GM21390 (cell line): ENCODE results near the gene MOGAT2.
"Not testable (repeated sequence)": the region's sequence is repeated elsewhere in the genome, so short reads cannot be mapped to it uniquely, and the experiment has no call there.

Source experiments
- ATAC-seq: cut with Tn5 transposase; IDR thresholded peaks from one replicate; pipeline ENCODE4 v1.9.1; 2021; ENCODE audit not compliant: unreplicated experiment

The MOGAT2 gene

DNA sequence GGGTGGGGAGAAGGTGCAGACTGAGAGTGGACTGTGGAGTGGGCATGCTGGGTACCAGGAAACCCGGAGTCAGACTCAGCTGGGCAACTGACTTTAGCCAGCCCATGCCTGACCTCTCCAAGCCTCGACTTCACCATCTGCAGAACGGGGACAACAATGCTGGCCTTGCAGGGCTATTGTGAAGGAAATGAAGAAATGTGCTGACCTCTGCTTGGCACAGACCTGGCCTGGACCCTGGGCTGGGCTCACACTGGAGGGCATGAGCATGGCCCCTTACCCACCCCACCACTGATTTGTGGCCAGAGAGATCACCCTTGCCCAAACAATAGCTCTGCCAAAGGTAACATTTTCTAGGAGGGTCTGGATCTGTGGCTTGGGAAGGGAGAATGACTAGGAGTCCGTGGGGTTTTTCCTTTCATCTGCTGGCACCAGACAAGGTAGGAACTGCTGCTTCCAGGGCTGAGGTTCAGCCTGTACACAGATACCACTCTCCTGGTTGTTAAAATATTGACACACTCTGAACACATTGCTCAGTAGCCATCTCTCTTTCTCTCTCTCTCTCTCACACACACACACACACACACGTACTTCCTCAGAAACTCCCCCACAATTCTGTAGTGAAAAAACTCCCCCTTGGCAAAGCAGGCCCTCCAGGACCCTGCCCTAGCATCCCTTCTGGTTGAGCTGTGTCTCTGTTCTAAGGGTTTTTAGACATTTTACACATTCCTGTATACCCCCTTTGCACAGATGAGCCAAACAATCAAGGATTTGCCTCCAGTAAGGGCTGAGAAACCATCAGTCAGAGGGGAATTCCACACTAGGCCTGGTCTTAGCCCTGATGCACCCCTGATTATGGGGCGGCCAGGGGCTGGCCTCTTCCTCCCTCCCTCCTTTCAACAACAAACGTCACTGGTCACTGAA, 1.0 kb downstream of the MOGAT2 start:
- ATAC-seq = no peak

DNA sequence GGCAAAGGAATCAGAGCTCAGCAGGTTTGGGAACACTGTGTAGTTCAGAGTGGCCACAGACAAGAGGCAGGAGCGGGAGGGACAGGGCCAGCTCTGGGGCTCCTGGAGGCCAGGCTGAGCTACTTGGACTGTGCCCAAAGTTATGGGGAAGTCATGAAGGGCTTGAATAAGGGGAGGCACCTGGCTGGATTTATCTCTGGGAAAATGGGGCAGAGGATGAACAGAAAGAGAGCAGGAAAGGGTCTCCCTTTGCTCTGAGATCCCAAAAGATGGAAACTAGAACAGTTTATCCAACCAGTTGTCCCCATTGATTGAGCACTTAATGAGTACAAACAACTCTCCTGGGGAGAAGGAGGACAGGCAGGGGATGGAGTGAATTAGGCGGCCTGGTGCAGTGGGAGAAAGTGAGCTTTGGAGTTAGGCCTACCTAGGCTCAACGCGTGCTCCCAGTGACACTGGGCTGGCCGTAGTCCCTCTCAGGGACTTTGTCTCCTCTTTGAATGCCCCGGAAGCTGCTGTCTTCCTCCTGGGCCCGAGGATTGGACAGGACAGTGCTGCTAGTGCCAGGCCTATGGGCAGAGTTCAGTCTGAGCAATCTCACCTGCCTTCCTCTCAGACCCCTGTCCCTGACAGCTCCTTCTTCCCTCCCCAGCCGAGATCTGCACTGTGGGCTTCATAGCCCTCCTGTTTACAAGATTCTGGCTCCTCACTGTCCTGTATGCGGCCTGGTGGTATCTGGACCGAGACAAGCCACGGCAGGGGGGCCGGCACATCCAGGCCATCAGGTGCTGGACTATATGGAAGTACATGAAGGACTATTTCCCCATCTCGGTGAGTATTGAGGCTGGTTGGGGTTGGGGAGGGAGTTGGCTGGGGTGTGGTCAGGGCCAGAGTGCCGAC, 2.0 kb downstream of the MOGAT2 start:
- no peak for ATAC-seq

DNA sequence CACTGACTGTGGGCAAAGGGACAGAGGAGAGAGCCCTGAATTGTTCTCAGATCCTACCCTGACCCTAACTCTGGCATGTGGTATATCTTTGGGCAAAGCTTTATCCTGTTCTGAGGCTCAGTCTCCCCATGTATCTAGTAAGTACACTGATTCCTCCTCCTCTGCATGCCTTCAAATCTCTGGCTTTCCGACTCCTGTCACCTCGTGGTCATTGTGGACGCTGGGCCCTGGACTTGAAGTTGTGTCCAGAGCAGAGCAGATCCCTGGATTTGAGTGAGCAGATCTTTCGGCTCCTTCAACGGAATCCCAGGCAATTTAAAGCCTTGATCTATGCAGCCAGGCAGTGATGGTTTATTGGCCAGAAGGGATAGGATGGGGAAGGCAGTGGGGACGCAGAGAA, 3.0 kb downstream of the MOGAT2 start:
- no peak for ATAC-seq

DNA sequence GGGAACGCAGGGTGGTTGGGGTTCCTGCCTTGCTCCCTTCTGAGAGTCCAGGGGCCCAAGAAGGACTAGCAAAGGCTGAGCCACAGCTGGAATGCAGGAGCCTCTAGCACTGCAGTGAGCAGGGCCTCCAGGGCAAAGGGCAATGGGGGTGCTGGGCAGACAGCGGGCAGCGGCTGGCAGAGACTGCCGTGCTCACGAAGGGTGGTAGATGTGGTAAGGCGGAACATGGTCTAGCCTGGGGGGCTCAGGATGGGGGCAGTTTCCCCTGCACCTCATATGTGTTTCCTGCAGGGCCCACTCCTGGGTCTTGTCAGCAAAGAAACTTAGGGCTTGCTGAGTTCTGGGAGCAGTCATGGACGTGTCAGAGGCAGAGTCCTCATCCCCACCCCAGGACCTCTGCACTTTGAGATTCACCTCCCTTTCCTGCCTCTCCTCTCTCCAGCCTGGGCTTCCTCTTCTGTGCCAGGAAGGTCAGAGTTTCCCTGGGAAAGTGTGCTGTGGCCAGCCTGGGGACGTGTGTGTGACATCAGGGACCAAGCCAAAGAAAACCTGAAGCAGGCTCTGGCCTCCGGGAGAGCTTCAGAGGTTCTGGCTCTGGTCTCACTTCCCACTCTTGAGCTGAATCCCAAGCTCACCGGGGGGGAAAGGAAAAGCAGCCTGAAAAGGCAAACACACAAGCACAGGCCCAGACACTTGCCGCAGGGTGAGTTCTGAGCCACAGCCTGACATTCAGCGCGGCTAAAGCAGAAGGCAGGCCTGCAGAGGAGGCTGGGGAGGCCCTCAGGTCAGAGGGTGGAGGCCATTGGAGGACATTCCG, 4.4 kb downstream of the MOGAT2 start:
- ATAC-seq = no peak

DNA sequence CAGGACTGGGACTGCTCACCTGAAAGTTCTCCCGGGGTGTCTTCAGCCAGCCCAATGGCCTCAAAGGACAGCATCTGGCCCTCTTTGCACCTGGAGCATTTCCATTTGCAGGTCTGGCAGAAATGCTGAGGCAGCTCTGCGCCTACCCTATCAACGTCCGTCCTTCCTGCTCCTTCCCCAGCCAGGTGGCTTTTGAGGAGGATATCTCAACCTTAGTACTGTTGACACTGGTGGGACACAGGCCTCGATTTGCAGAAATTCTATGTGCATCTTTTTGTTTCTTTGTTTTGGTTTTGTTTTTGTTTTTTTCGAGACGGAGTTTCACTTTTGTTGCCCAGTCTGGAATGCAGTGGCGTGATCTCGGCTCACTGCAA, 5.0 kb downstream of the MOGAT2 start:
- ATAC-seq = no peak

DNA sequence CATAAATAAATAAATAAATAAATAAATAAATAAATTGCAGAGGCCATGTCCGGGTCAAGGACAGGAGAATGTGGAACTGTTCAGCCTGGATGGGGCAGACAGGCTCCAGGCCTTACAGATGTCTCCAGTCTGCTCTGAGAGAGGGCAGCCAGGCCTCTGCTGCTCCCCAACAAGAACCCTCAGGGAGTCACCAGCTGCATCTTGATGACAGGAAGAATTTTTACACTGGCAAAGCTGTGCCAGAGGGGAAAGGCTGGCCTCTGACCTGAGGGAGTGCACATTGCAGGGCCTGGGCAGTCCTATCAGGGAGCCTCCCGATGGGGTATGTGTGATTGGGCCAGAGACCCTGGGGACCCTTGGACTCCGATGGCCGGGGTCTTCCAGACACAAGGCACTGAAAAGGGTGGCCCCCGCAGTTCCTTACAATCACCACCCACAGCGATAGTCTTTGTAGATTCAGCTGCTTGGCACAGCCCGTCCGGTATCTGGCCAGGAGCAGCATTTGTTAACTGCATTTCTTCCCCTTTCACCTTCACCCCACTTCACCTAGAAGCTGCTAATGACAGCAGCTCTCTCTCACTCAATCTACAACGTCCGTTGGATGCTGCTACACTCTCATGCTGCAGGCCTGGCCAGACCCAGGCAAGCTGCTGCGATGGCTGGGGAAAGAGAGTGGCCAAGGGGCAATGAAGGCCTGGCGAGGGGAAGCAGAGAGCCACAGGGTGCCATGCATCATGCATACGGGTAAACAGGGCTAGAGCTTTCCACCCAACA, 8.1 kb downstream of the MOGAT2 start:
- ATAC-seq = no peak

DNA sequence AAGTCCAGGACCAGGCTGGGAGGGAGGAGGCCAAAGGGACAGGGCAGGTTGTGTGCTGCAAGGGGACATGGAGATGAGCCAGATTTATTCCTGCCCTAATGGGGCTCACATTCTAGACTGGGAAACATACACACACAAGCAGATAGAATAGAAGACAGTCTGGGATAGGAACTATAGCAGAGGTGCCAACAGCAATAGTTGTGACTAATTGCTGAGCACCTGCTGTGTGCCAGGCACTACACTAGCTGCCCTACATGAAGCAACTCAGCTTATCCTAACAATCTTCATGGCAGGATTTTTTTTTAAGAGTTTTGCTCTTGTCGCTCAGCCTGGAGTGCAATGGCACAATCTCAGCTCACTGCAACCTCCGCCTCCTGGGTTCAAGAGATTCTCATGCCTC, 11.4 kb downstream of the MOGAT2 start:
- ATAC-seq = no peak

DNA sequence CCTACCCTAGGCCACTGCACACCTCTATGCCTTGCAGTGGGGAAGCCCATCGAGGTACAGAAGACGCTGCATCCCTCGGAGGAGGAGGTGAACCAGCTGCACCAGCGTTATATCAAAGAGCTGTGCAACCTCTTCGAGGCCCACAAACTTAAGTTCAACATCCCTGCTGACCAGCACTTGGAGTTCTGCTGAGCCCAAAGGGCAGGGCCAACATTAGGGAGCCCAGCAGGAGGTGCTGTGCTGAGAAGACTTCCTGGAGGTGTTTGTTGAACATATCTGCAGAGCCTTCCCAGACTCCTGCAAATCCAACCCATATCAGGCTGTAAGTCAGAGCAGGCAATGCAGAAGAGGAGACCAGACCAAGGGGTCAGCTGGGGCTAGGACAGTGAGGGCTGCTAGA, 13.5 kb downstream of the MOGAT2 start:
- no peak for ATAC-seq

DNA sequence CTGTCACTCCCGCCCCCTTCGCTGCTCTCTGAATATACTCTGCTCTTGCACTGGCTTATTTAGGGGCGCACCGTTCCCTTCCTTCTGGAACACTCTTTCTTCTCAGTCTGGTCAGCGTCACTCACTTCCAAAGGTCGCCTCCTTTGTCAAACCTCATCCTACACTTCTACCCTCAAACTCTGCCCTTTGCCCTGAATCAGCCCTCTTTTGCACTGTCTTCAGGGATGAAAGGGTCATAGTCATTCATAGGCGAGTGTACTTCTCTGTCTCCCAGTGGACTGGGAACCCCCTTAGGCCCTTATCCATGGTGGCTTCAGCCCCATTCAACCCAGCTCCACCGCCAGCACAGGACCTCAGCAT, 15.4 kb downstream of the MOGAT2 start:
- ATAC-seq = no peak

DNA sequence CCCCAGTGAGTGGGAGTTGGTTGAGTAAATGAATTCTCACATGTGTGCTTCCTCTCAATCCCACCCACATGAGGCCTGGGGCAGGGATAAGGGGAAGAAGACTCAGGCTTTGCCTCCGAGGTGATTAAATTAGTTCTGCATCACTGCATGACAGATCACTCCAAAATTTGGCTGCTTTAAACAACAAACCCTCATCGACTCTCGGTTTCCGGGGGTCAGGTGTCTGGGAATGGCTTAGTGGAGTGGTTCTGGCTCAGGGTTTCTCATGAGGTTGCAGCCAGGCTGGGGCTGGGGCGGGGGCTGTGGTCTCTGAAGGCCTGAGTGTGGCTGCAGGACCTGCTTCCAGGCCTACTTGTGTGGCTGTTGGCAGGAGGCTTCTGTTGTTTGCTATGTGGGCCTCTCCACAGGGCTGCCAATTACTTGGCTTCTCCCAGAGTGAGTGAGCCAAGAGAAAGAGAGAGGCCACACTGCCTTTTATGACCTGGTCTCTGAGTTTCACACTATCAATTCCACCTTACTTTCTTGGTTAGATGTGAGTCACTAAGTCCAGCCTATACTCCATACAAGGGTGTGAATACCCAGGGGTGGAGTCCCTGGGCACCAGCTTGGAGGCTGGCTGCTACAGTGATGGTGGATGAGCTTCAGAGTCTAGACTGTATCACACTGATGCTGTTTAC, 15.9 kb downstream of the MOGAT2 start:
- no peak for ATAC-seq

DNA sequence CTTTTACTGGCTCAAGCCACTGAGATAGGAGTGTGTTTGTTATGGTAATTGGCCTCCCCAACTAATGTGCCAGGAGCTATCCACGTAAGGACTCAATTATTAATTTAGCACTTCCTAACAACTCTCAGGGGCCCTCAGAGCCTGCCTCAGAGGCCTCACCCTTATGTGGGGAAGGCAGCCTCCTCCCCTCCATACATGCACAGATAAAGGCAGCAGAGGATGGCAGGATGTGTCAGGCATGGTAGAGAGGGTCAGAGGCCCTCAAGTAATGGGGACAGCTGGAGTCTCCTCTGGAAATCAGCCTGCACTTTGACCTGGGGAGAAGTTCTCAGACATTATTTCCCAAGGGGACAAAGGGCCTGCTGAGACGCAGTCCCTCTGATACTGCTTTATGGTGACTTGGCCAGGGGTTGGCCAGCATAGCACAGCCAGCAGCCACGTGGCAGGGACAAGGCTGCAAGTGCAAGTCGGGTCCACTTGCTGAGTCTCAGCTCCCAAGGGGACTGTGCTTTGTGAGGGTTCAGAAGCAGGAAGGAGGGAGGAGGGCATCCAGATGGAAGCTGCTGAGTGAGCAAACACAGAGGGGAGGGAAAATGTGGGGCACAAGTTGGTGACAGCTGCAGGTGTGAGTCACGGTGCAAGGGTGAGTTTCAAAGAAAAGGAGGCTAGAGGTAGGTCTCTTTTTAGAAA, 17.0 kb downstream of the MOGAT2 start:
- ATAC-seq = no peak

DNA sequence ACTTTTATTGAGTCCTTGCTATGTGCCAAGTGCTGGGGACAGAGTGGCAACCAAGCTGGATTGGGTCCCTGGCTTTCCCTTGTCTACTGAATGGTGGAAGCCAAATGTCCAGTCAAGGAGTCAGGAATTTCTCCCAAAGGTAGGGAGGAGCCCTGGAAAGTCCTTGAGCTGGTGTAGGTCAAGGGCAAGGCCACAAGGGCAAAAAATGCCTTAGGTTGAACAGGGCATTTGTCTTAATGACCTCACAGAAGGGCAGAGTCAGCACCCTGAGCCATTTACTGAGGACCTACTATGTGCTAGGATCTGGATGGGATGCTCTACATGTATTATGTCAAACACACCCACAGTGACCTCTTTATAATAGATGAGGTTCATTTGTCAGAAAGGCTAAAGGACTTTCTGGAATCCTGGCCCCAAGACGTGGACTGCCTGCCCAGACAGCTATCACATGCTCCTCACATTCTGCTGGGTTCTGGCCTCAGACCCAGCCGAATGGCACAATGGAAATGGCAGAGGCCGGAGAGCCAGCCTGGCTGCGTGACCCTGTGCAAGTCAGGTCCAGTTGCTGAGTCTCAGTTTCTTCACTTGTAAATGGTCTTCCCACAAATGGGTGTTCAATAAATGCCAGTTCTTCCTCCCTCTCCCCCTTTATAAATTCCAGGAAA, 17.7 kb downstream of the MOGAT2 start:
- no peak for ATAC-seq

DNA sequence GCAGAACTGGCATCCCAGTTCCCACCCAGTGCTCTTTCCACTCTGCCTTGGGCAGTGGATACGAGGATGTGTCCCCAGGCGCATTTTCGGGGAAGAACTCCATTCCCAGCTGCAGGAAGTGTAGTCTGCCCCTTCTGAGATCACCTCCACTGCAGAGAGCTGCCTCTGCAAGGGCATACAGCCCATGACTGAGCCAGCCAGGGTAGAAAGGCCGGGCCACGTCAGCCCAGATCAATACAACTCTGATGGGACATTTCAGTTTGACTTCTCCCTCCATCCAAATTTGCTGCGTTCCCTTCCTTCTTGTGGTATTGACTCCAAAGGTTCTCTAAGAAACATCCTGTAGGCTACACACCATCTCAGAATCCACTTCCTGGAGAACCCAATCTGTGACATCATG, 19.7 kb downstream of the MOGAT2 start:
- no peak for ATAC-seq

DNA sequence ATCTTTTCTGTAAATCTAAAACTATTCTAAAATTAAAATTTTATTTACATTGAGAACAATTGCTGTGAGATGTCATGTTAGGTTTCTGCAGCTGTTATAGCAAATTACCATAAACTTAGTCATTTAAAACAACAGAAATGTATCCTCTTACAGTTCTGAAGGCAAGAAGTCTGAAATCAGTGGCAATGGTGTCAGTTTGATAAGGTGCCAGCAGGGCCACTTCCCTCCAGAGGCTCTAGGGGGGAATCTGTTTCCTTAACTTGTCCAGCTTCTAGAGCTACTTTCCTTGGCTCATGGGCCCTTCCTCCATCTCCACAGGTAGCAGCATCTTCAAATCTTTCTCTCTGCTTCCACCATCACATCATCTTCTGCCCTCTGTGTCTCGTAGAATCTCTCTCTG, 23.0 kb downstream of the MOGAT2 start:
- ATAC-seq = no peak

DNA sequence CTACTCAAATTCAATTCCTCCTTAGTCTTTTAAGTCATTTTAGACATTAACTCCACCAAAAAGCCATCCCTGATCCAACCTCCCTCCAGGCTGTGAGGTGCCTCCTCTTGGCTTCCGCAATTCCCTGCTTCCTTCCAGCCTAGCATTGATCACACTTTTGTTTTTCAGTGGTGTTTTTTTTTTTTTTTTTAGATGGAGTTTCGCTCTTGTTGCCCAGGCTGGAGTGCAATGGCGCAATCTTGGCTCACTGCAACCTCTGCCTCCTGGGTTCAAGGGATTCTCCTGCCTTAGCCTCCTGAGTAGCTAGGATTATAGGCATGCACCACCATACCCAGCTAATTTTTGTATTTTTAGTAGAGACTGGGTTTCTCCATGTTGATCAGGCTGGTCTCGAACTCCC, 25.5 kb downstream of the MOGAT2 start:
- not testable (repeated sequence) for ATAC-seq

DNA sequence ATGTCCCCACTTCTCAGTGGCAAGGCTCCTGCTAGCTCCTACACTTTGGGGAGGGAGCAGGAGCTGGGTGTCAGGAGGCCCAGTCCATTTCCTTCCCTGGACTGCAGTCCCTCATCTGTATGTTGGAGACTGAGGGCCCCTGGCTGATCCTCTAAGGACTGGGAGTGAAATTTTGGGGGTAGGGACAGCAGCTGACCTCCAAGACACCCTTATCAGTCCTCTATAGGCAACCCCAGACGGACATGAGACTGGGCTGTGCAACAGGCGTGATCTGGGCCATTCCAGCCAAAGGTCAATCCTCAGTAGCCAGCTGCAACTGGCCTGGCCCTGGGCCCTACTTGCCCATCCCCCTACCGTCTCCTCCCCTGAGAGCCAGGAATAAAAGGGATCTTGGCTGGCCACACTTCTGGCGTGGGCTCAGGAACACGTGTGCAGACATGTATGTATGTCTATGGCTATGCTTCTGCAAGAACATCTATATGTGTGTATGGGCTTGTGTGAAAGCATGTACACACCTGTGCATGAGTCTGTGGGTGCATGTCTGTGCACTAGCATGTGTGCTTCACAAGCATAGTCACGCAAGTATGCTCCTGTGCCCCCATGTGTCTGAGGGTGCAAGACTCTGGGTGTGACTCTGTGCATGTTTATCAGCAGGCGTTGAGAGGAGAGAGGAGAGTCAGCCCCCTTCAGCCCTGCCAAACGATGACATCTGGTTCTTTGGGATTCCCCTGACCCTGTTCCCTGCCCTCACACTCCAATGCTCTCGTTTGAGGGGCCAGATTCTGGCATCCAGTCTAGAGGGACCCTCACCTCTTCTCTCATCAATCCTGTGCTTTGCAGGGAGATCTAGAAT, 26.3 kb downstream of the MOGAT2 start:
- ATAC-seq = no peak

DNA sequence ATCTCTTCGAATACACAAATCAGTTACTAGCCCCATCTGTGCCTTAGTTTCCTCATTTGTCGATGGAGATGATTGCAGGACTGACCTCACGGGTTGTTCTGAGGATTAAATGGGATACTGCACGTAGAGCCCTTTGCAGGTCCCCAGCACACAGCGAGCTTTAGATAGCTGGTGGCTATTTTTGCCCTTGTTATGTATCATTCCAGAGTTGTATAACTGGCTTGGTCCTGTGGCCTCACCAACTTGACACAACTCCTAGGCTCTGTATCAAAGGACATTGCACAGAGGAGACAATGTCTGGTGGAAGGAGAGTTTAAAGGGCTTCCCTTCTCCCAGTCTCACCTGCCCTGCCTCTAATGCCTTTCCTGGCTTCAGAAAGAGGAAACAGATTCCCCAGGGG, 28.2 kb downstream of the MOGAT2 start:
- no peak for ATAC-seq

DNA sequence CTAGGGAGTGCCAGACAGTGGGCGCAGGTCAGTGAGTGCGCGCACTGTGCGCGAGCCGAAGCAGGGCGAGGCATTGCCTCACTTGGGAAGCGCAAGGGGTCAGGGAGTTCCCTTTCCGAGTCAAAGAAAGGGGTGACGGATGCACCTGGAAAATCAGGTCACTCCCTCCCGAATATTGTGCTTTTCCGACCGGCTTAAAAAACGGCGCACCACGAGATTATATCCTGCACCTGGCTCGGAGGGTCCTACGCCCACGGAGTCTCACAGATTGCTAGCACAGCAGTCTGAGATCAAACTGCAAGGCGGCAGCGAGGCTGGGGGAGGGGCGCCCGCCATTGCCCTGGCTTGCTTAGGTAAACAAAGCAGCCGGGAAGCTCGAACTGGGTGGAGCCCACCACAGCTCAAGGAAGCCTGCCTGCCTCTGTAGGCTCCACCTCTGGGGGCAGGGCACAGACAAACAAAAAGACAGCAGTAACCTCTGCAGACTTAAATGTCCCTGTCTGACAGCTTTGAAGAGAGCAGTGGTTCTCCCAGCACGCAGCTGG, 31.2 kb downstream of the MOGAT2 start:
- not testable (repeated sequence) for ATAC-seq
